HG03103 (cell line): Measurements from ENCODE around the gene NMUR1.
"Not testable (repeated sequence)": the region's sequence is repeated elsewhere in the genome, so short reads cannot be mapped to it uniquely, and the experiment has no call there.

Experiments used
- ATAC-seq: cut with Tn5 transposase; IDR thresholded peaks from one replicate; pipeline ENCODE4 v1.9.1; 2021; ENCODE audit warnings: low read depth; ENCODE audit not compliant: unreplicated experiment

NMUR1 gene

GRCh38 chr2:231530099-231531011 is at the start of gene NMUR1:
TSS of gene NMUR1 (minus strand) at chr2:231530445. CDS start at chr2:231530361, 84 bp downstream.
- no peak for ATAC-seq

- ATAC-seq = no peak
Observed at GRCh38 chr2:231579560-231579959, 49.3 kb upstream of the NMUR1 start.

- not testable (repeated sequence) for ATAC-seq
Observed at GRCh38 chr2:231578655-231579054, 48.4 kb upstream of the NMUR1 start.

- no peak for ATAC-seq
Observed at GRCh38 chr2:231576465-231576864, 46.2 kb upstream of the NMUR1 start.

- ATAC-seq = no peak
Observed at GRCh38 chr2:231575612-231576256, 45.5 kb upstream of the NMUR1 start.

GRCh38 chr2:231573698-231574421 is 43.6 kb upstream of the NMUR1 start:
- no peak for ATAC-seq

GRCh38 chr2:231573096-231573495 is 42.9 kb upstream of the NMUR1 start:
- ATAC-seq = no peak

GRCh38 chr2:231571661-231572191 is 41.5 kb upstream of the NMUR1 start:
- ATAC-seq = no peak

GRCh38 chr2:231570915-231571314 is 40.7 kb upstream of the NMUR1 start:
- not testable (repeated sequence) for ATAC-seq

GRCh38 chr2:231568785-231569435 is 38.7 kb upstream of the NMUR1 start:
- no peak for ATAC-seq

- no peak for ATAC-seq
Observed at GRCh38 chr2:231568098-231568784, 38.0 kb upstream of the NMUR1 start.

GRCh38 chr2:231567159-231567558 is 36.9 kb upstream of the NMUR1 start:
- no peak for ATAC-seq

GRCh38 chr2:231565887-231566594 is 35.8 kb upstream of the NMUR1 start:
- no peak for ATAC-seq

- ATAC-seq = no peak
Observed at GRCh38 chr2:231563378-231563961, 33.2 kb upstream of the NMUR1 start.

GRCh38 chr2:231557571-231558217 is 27.4 kb upstream of the NMUR1 start:
- peak; percentile 81 for ATAC-seq

GRCh38 chr2:231556981-231557380 is 26.7 kb upstream of the NMUR1 start:
- ATAC-seq = no peak

- ATAC-seq = not testable (repeated sequence)
Observed at GRCh38 chr2:231556496-231556895, 26.3 kb upstream of the NMUR1 start.
